GM12892 (cell line): ENCODE measurements around the gene C19orf44.

Experiments
- POLR2A ChIP-seq: IDR thresholded peaks from 2 replicates; pipeline ENCODE4 v1.6.1; 2011; ENCODE audit warnings: low read depth, low read length, control low read depth
- TAF1 ChIP-seq: IDR thresholded peaks from 2 replicates; pipeline ENCODE4 v1.6.1; 2011; ENCODE audit warnings: low read depth, mild to moderate bottlenecking, control low read depth, low read length, borderline replicate concordance

DNA sequence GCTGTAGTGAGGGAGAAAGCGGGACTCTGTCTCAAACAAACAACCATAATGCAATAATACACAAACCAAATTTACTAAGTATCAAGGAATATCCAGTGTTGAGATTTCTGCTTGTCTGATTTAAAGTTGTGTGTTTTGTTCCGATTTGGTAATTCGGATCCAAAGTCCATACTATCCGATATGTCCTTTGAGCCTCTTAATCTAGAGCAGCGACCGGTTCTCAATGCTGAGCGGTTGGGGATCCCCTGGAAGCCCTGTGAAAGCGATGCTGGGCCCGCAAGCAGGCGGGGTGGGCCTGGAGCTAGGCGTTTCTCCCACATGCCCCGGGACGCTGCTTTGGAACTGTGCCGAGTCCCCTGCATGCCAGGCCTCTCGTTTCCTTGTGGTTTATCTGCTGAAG, 20.2 kb downstream of the C19orf44 start:
- TF ChIP-seq POLR2A (no peak), TAF1 (no peak)
